Stimulated activated CD4-positive, alpha-beta T cell treated with anti-CD3 and anti-CD28 coated beads, Interleukin-12 subunit alpha, Interleukin-12 subunit beta, amount 100 ng/mL, for 4 hours (primary cell): ENCODE results near the gene MPP1.
A peak's percentile ranks its signal among the peaks of the same experiment; 100 is the strongest.
"Not testable (repeated sequence)": the region's sequence is repeated elsewhere in the genome, so short reads cannot be mapped to it uniquely, and the experiment has no call there.

Experiments
- DNase-seq: peaks from one replicate; pipeline ENCODE4 v3.0.0-alpha.2; 2020

MPP1 gene

GRCh38 chrX:154804957-154805695, at the start of gene MPP1:
TSS of gene MPP1 (minus strand) at chrX:154805485. CDS start at chrX:154805373, 112 bp downstream.
- peak; percentile 71 for DNase-seq

GRCh38 chrX:154850957-154851611, 45.8 kb upstream of the MPP1 start:
- no peak for DNase-seq

GRCh38 chrX:154840856-154841255, 35.6 kb upstream of the MPP1 start:
- DNase-seq, result no peak

GRCh38 chrX:154836163-154836562, 30.9 kb upstream of the MPP1 start:
- no peak for DNase-seq

- no peak for DNase-seq
These were observed 29.3 kb upstream of the MPP1 start, which contains the start of gene SMIM9 for GRCh38 chrX:154834562-154834961. TSS of gene SMIM9 (minus strand) at chrX:154834662. CDS start at chrX:154830856, 3,806 bp downstream.

GRCh38 chrX:154833746-154834274, 28.5 kb upstream of the MPP1 start:
- no peak for DNase-seq

- DNase-seq, result no peak
These were observed 24.7 kb upstream of the MPP1 start for GRCh38 chrX:154829926-154830442.

GRCh38 chrX:154829134-154829533, 23.8 kb upstream of the MPP1 start:
- DNase-seq, result no peak

- DNase-seq, result no peak
These were observed 22.7 kb upstream of the MPP1 start for GRCh38 chrX:154828016-154828408.

GRCh38 chrX:154827194-154828015, 22.1 kb upstream of the MPP1 start:
- no peak for DNase-seq

- DNase-seq, result not testable (repeated sequence)
These were observed 20.3 kb upstream of the MPP1 start for GRCh38 chrX:154825586-154825985.

GRCh38 chrX:154824638-154825037, 19.4 kb upstream of the MPP1 start:
- DNase-seq, result no peak

- DNase-seq, result no peak
These were observed 16.7 kb upstream of the MPP1 start for GRCh38 chrX:154822029-154822428.

GRCh38 chrX:154821523-154821922, 16.2 kb upstream of the MPP1 start:
- DNase-seq, result no peak

GRCh38 chrX:154819771-154820341, 14.6 kb upstream of the MPP1 start:
- no peak for DNase-seq

GRCh38 chrX:154818916-154819770, 13.9 kb upstream of the MPP1 start:
- DNase-seq, result no peak

- not testable (repeated sequence) for DNase-seq
These were observed 11.8 kb upstream of the MPP1 start for GRCh38 chrX:154817048-154817618.

GRCh38 chrX:154816326-154816898, 11.1 kb upstream of the MPP1 start:
- DNase-seq, result not testable (repeated sequence)

- DNase-seq, result no peak
These were observed 10.1 kb upstream of the MPP1 start for GRCh38 chrX:154815274-154815818.

- no peak for DNase-seq
These were observed 8.5 kb upstream of the MPP1 start for GRCh38 chrX:154813801-154814200.
